ENCODE data around the gene SRPK2. TPM values are rescaled to one million over a fixed set of nuclear protein-coding genes. Genes with fewer than 3 reads are reported as not detected.
"Not testable (repeated sequence)": the region's sequence is repeated elsewhere in the genome, so short reads cannot be mapped to it uniquely, and the experiment has no call there.

SRPK2 gene
- total and polyA plus RNA-seq, 12 donors = 10.5 to 40.4 (median 35.1) TPM

DNA sequence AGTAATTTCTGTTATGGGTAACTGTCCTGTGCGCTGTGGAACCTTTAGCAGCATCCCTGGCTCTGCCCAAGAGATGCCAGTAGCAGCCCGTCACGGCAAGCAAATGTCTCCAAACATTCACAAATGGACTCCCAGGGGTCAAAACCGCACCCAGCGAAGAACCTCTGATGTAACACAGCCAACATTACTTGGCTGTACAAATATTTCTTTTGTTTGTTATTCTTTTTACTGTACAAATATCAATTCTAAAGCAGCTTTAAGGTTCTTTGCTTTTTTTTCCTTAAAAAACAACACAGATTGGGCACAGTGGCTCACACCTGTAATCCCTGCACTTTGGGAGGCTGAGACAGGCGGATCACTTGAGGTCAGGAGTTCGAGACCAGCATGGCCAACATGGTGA, 192.2 kb downstream of the SRPK2 start:
- DNase-seq (no peak), ATAC-seq (no peak)
- Histone ChIP-seq H3K4me3 (no peak overlapping the region), H3K4me1 (peaks cover 0 to 25% (median 13%) of the 10 kb centered on the region in 9 donors), H3K36me3 (peaks cover 0 to 8% (median 0%) of the 10 kb centered on the region in 9 donors), H3K27me3 (no peaks in the 10 kb centered on the region), H3K27ac (no peak overlapping the region), H3K9me3 (no peaks in the 10 kb centered on the region)
- no peak for TF ChIP-seq CTCF (IDR thresholded peaks at IDR 0.05)
- intact Hi-C loops (cut with DNase I) = loop anchor here in 1 of 10 donors (10.0 kb wide), 1 partner anchor 128 kb away; no protein-coding TSS in a partner anchor
- 93 to 94% methylated on average over 7 of the region's 7 CpGs for WGBS, 2 donors

DNA sequence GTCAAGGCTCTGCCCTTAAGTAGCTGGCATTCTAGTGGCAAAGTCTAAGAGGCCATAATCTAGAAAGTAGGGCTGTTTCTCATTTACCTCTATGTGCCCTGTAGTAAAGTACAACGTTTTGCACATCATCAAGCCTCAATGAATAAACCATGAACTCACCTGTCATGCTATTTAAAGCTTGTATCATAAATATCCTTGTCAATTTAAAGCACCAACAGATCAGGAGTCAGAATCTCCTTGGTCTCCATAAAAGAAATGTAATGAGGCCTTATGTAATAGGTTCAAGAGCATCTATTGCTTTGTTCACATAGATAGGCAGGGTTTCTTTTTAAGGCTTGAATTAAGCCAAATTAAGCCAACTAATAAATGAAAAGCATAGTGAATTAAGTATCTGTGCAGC, 192.8 kb downstream of the SRPK2 start:
- TF ChIP-seq CTCF (IDR thresholded peaks at IDR 0.05) = no peak
- WGBS, 2 donors = 68 to 71% methylated on average over 1 of the region's 1 CpG
- H3K4me1 ChIP-seq = peaks cover 0 to 25% (median 13%) of the 10 kb centered on the region in 9 donors
- peaks cover 0 to 6% (median 0%) of the 10 kb centered on the region in 9 donors for H3K36me3 ChIP-seq
- no peaks in the 10 kb centered on the region for H3K27me3 ChIP-seq
- H3K4me3 ChIP-seq = no peak overlapping the region
- H3K9me3 ChIP-seq = no peaks in the 10 kb centered on the region
- H3K27ac ChIP-seq = no peak overlapping the region
- no peak for DNase-seq
- ATAC-seq = no peak
- intact Hi-C loops (cut with DNase I) = loop anchor here in 1 of 10 donors (10.0 kb wide), 1 partner anchor 129 kb away; no protein-coding TSS in a partner anchor

GRCh38 chr7:105194959-105195358, 193.8 kb downstream of the SRPK2 start:
- H3K27ac ChIP-seq, ATAC-seq, DNase-seq, H3K9me3 ChIP-seq, H3K36me3 ChIP-seq, H3K27me3 ChIP-seq, H3K4me3 ChIP-seq: not testable (repeated sequence)
- 98% methylated on average over 16 of the region's 16 CpGs for WGBS, 2 donors
- peaks cover 0 to 31% (median 13%) of the 10 kb centered on the region in 9 donors for H3K4me1 ChIP-seq
- intact Hi-C loops (cut with DNase I) = loop anchor here in 1 of 10 donors (10.0 kb wide), 1 partner anchor 130 kb away; no protein-coding TSS in a partner anchor

DNA sequence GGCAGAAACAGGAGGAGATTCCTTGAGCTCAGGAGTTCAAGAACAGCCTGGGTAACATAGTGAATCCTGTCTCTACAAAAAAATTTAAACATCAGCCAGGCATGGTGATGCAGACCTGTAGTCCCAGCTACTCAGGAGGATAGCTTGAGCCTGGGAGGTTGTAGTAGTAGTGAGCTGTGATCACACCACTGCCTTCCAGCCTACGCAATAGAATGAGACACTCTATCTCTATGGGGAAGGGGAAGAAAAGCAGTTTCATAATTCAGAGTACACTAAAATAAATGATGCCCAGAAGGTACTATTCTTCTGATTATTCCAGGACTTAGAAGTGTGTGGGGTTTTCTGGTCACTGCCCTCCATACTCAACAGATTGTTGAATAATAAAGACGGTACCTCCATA, 197.4 kb downstream of the SRPK2 start:
- no peak overlapping the region for H3K4me3 ChIP-seq
- no peak overlapping the region for H3K27ac ChIP-seq
- ATAC-seq (no peak), DNase-seq (no peak)
- H3K9me3 ChIP-seq = no peaks in the 10 kb centered on the region
- no peaks in the 10 kb centered on the region for H3K27me3 ChIP-seq
- TF ChIP-seq CTCF (IDR thresholded peaks at IDR 0.05) = no peak
- WGBS, 2 donors = 94 to 97% methylated on average over 2 of the region's 2 CpGs
- no peaks in the 10 kb centered on the region for H3K36me3 ChIP-seq
- intact Hi-C loops (cut with DNase I) = loop anchor here in 1 of 10 donors (10.0 kb wide), 1 partner anchor 133 kb away; no protein-coding TSS in a partner anchor
- peaks cover 0 to 13% (median 0%) of the 10 kb centered on the region in 9 donors for H3K4me1 ChIP-seq

DNA sequence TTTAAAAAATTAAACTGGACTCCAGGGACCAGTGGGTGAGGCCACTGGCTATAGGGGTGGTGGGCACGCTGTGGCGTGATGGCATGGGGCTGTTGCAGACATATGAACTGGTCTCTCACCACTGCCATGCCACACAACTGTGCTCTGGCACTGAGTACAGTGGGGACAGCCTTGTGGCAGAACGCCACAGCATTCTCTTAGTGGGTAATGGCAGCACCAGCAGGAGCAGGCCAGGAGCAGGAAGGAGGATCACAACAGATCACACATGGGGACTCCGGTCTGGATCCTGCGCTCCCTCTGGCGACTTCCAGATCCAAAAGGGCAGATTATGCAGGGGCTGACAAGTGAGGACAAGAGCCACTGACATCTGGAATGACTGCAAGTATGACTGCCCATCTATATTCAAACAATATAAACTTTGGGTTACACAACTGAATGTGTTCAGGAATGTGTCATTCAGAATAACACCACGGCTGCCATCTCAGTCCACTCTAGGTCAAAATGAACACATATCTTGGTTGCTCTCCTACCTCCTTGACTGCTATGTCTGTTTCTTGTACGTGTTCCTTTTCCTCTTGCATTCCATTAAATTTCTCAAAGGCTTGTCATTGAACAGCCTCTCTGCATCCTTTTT, 198.7 kb downstream of the SRPK2 start:
- no peak for TF ChIP-seq CTCF (IDR thresholded peaks at IDR 0.05)
- H3K27me3 ChIP-seq = no peaks in the 10 kb centered on the region
- WGBS, 2 donors = 89 to 92% methylated on average over 8 of the region's 8 CpGs
- ATAC-seq = peak in 6 of 8 donors; percentile 52 to 82 (median 64)
- no peaks in the 10 kb centered on the region for H3K9me3 ChIP-seq
- DNase-seq = no peak
- H3K36me3 ChIP-seq = no peaks in the 10 kb centered on the region
- intact Hi-C loops (cut with DNase I) = loop anchor here in 1 of 10 donors (10.0 kb wide), 1 partner anchor 135 kb away; no protein-coding TSS in a partner anchor
- H3K4me1 ChIP-seq = peaks cover 0 to 10% (median 0%) of the 10 kb centered on the region in 9 donors
- no peak overlapping the region for H3K27ac ChIP-seq
- no peak overlapping the region for H3K4me3 ChIP-seq

All from heart right ventricle (tissue), 16 donors.